ENCODE measurements around the gene CD40. TPM values are rescaled to one million over a fixed set of nuclear protein-coding genes. Genes with fewer than 3 reads are reported as not detected.

Gene CD40
- total and polyA plus RNA-seq, 10 of the 15 experiments (the other 5 are each of a cell fraction or from before 2014, with no cell fraction given), result 40.8 to 193 (median 89.5) TPM

- SMC1A ChIA-PET (ENCODE audit: uncharacterized antibody, unreplicated experiment), result no interaction called here
- Histone ChIP-seq H3K4me1 (ENCODE audit: control insufficient read depth, insufficient read depth, low read length) (no peaks in the 10 kb centered on the region), H3K27me3 (replicated peaks in 1 of 2; ENCODE audit: control insufficient read depth in 2 of 2, insufficient read depth in 2 of 2, low read length in 1 of 2) (peaks cover under 1 to 1% of the 10 kb centered on the region in 2 experiments; a peak in 2 of 4 replicates), H3K9me3 (replicated peaks; ENCODE audit: control insufficient read depth, insufficient read depth, low read length) (peaks cover 2% of the 10 kb centered on the region; the same call in 1 of the 3 replicates), H3K9ac (ENCODE audit: control insufficient read depth, insufficient read depth, low read length) (no peak overlapping the region), H3K36me3 (ENCODE audit: control insufficient read depth in 2 of 2, insufficient read depth in 2 of 2, low read length in 1 of 2) (no peaks in the 10 kb centered on the region), H3K27ac (ENCODE audit: control insufficient read depth, insufficient read depth) (no peak overlapping the region), H3K79me2 (ENCODE audit: control insufficient read depth, insufficient read depth, low read length) (no peaks in the 10 kb centered on the region), H3K4me2 (ENCODE audit: control insufficient read depth, insufficient read depth) (no peak overlapping the region), H4K20me1 (ENCODE audit: control insufficient read depth, insufficient read depth) (no peaks in the 10 kb centered on the region), H3K4me3 (no peak overlapping the region), H2AFZ (ENCODE audit: control insufficient read depth, low read depth, low read length) (no peak overlapping the region)
- POLR2A ChIA-PET, result no interaction called here
- BruUV-seq (replicated peaks), result no TSS peak
- CTCF ChIA-PET, result no interaction called here
- DNase-seq (ENCODE audit: low read depth, low spot score) (no peak), FAIRE-seq (no peak), ATAC-seq (no peak)
- TF ChIP-seq ZSCAN29 (IDR thresholded peaks at IDR 0.05), result no peak
- TF ChIP-seq HCFC1 (IDR thresholded peaks at IDR 0.05; ENCODE audit: low read length), result no peak
- TF ChIP-seq WRNIP1 (IDR thresholded peaks at IDR 0.05; ENCODE audit: borderline replicate concordance, low read depth, low read length), result no peak
- TF ChIP-seq SMAD5 (IDR thresholded peaks at IDR 0.05; ENCODE audit: low read depth), result no peak
- no peak for TF ChIP-seq PML (IDR thresholded peaks at IDR 0.05; ENCODE audit: low read length)
- no peak for TF ChIP-seq HSF1 (IDR thresholded peaks at IDR 0.05; ENCODE audit: low read depth, low read length)
- TF ChIP-seq MXI1 (IDR thresholded peaks at IDR 0.05; ENCODE audit: low read depth, low read length), result no peak
- TF ChIP-seq EP300 (IDR thresholded peaks at IDR 0.05; ENCODE audit: borderline replicate concordance in 1 of 2, control insufficient read depth in 1 of 2, low read depth in 2 of 2, low read length in 2 of 2), result no peak
- TF ChIP-seq SMAD1 (IDR thresholded peaks at IDR 0.05; ENCODE audit: low read depth, partially characterized antibody), result no peak
- no peak for TF ChIP-seq KDM1A (IDR thresholded peaks at IDR 0.05; ENCODE audit: borderline replicate concordance)
- RAD21 ChIA-PET (ENCODE audit: unreplicated experiment), result no interaction called here
- intact Hi-C loops (cut with micrococcal nuclease; ENCODE audit: unreplicated experiment) (no loop called here), in situ Hi-C loops (cut with MboI) (no loop called here)
- WGBS (ENCODE audit: insufficient coverage, insufficient replicate concordance, low lambda C conversion rate, missing lambda C conversion rate), result under 1% methylated on average over 7 of the region's 7 CpGs
Measured at GRCh38 chr20:46164254-46164653, 46.1 kb downstream of the CD40 start.

Data from GM12878 (cell line).